G401.6 (cell line): ENCODE data around the gene PRICKLE1.

Source experiments
- FAIRE-seq: peaks from 2 replicates; lab custom pipeline; 2012; peaks lifted over from hg19 to GRCh38; lab: Jason Lieb, UNC

Gene PRICKLE1

GRCh38 chr12:42588524-42589464 lies 752 bp downstream of the PRICKLE1 start:
- FAIRE-seq = no peak

GRCh38 chr12:42587601-42588523 lies 1.7 kb downstream of the PRICKLE1 start:
- FAIRE-seq = no peak

- no peak for FAIRE-seq
Measured at GRCh38 chr12:42586268-42586667, 3.3 kb downstream of the PRICKLE1 start.

GRCh38 chr12:42585841-42586216 lies 3.7 kb downstream of the PRICKLE1 start:
- no peak for FAIRE-seq

- FAIRE-seq = no peak
Measured at GRCh38 chr12:42585154-42585840, 4.2 kb downstream of the PRICKLE1 start.

GRCh38 chr12:42584651-42585111 lies 4.9 kb downstream of the PRICKLE1 start:
- no peak for FAIRE-seq

- FAIRE-seq = no peak
Measured at GRCh38 chr12:42583016-42583415, 6.5 kb downstream of the PRICKLE1 start.

GRCh38 chr12:42582498-42582897 lies 7.0 kb downstream of the PRICKLE1 start:
- no peak for FAIRE-seq

- FAIRE-seq = no peak
Measured at GRCh38 chr12:42582050-42582449, 7.5 kb downstream of the PRICKLE1 start.

GRCh38 chr12:42576374-42576773 lies 13.2 kb downstream of the PRICKLE1 start:
- no peak for FAIRE-seq

- FAIRE-seq = no peak
Measured at GRCh38 chr12:42575717-42576116, 13.8 kb downstream of the PRICKLE1 start.

- no peak for FAIRE-seq
Measured at GRCh38 chr12:42574851-42575266, 14.7 kb downstream of the PRICKLE1 start.

- no peak for FAIRE-seq
Measured at GRCh38 chr12:42571327-42572009, 18.1 kb downstream of the PRICKLE1 start.

GRCh38 chr12:42570076-42570475 lies 19.5 kb downstream of the PRICKLE1 start:
- no peak for FAIRE-seq

- FAIRE-seq = peak; percentile 87
Measured at GRCh38 chr12:42568952-42569915, 20.3 kb downstream of the PRICKLE1 start.

GRCh38 chr12:42565633-42566032 lies 23.9 kb downstream of the PRICKLE1 start:
- no peak for FAIRE-seq

- FAIRE-seq = no peak
Measured at GRCh38 chr12:42564996-42565395, 24.6 kb downstream of the PRICKLE1 start.

GRCh38 chr12:42564556-42564955 lies 25.0 kb downstream of the PRICKLE1 start:
- no peak for FAIRE-seq

- FAIRE-seq = no peak
Measured at GRCh38 chr12:42560977-42561376, 28.6 kb downstream of the PRICKLE1 start.

- FAIRE-seq = no peak
Measured at GRCh38 chr12:42557586-42558172, 31.9 kb downstream of the PRICKLE1 start.
